ENCODE results near the gene AKAP6.

The AKAP6 gene

DNA sequence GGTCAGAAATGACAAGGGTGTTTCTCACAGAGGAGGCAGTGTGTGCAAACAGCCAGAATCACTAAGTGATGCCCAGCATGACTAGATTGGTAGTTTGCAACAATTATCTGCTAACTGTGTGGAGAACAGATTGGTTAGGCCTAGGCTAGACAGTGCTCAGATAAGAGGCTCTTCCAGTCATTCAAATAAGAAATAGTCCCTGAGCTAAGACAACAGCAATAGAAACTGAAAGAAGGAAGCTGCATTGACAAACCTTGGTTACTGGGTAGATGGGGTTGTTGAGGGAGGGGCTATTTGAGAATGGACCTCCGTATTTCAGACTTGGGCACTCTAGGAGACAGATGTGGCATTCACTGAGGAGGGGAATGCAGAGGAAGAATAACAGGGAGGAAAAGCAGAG, 354.6 kb downstream of the AKAP6 start:
- no peak for DNase-seq

DNA sequence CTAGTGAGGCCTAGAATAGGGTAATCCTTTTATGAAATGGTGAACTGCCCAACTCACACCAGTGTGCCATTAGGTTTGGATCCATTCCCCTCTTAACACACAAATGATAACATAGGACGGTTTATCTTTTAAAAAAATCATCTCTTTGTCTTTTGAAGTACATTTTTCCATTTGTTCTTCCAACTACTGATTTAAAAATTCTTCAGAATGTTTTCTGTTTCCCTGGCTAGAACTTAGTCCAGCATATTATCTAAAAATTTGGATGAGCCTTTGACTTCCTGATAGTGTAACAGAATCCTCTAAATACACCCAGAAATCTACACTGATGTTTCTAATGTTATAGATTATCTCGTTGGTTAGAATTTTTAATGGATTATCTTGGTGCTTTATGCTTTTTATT, 359.8 kb downstream of the AKAP6 start:
- DNase-seq = no peak

DNA sequence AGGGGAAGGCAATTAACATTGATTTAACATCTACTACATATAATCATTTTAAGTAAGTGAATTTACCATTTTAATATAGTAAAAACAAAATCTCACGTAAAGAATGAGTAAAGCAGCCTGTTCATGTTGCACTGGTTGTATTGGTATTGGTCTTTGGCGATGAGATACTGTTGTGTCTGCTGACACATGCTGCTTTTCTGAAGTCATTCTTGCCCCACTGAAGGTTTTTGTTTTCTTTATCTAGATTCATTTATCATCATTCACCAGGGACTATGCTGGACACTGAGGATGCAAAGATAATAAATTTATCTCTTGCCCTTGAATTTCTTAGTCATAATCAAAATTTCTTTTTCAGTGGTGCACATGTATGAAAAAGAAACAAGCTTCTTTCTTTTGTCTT, 363.3 kb downstream of the AKAP6 start:
- DNase-seq = peak; percentile 18

DNA sequence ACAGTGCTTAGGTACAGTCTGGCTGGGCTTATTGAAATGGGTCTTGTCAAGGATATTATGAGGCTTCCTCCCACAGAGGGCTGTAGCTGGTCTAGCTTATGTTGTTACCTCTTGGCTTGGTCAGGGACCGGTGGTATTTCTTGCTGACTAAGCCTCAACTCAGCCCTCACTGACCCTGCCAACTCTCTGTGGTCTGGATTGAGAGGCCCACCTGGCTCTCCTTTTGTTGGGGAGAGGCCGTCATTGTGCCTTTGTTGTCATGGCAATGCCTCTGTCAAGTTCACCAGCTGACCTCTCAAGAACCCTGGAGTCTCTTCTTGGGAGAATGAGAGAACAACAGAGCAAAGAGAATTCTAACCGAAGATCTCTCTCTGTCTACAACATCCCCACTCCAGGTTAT, 364.0 kb downstream of the AKAP6 start:
- DNase-seq = peak; percentile 57

DNA sequence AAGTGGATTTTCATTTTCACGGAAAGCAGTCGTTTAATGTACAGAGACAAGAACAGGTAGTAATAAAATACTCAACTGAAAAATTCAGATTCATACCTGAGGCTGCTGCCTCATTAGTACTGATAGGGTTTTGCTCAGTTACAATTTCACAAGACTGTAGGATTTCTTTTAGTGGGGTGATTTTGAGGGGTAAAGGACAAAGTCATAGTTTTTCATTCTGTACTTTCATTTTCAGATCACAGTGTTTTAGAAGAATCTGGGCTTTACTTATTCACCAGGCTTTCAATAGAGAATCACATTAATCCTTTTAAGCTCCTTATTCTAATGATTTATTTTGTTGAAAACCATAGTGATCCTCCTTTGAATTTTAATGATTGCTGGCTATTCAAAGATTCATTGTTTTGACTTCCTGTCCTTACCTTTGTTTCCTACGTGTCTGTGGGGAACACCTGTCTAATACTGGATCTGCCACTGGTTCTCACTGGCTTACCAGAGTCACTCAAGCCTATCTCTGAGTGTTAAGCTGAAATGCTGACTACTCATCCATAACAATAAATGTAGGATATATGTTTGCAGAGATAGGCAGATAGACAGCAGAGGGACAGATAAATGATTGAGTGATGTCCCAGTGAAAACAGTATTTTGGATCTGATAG, 365.8 kb downstream of the AKAP6 start:
- DNase-seq = no peak

DNA sequence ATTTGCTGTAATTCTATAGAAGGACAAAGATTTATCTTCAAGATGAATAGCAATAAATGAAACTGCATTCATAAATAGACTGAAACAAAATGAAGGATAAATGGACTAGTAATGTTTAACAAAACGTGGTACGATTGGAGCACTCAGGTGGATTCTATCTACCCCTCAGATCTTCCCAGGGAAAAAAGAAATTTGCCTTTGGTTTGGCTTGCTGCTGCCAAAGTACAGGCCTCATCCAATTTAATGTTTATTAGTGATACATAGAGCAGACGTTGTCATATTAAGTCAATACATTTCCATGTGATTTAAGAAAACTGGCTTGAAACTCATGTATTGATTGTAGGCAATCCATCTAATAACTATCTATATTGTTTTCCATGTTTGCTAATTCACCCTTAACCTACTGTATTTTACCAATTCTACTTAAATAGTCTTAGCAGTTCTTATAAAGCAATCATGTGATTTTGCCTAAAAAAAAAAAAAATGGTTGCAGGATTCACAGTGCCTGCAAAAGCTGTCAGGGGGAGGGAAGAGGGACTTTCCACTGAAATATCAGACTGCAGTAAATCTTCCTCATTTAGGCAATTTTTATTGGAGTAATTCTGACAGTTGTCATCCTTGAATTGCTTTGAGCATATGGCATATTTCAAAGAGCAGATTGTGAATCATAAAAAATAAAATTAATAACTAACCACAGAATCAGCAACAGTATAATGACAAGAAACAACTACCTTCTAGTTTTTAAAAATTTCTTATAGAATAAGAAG, 367.4 kb downstream of the AKAP6 start:
- DNase-seq = no peak

DNA sequence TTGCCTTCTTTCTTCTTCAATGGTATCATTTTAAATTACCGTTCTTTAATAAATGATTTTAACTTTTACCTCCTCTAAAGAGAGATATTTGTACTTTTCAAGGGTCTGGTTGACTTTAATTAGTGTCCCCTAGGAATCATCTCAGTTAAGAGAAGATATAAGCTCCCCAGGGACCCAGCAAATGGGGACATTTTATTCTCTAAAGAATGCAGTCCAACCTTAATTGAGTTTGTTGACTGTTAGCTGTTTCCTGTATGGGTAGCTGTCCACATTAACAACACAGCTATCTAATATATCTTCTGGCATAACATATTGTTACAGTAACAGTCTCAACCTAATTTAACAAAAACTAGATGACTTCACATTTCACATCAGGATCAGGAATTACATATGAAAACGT, 368.0 kb downstream of the AKAP6 start:
- no peak for DNase-seq

DNA sequence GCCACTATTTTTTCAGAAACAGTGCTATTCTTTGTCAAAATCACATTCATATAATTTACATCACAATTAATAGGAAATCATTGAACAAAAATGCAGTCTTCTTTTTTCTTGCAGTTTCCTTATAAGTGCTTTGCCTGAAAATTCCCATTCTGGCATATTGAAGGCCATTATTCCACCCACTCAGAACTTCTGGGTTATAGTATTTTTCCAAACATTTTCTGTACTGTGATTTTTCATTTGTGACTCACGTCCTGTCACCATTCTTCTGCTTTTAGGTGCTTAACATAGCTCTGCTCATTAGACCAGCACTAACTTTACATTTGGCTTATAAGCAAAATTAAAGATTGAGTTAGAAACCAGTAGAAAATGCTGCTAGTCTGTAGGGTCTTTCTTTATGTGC, 368.6 kb downstream of the AKAP6 start:
- peak; percentile 83 for DNase-seq

DNA sequence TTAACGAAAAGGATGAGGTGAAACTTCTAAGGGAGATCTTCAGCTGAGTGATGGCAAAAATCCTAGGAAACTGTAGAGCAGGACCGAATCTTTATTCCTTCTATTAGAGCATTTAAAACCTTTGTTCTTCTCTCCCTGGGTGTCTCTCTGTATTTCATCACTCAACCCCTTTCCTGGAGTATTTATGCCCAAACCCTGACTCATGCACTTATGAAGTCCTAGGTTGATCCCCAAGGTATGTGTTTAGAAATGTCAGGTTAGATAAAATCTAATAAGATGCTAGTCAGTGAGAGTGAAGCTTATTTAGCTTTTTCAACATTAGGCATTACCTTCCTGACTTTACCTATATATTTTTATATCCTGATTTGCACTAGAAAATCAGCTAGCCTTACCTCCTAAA, 369.7 kb downstream of the AKAP6 start:
- DNase-seq = peak; percentile 59

DNA sequence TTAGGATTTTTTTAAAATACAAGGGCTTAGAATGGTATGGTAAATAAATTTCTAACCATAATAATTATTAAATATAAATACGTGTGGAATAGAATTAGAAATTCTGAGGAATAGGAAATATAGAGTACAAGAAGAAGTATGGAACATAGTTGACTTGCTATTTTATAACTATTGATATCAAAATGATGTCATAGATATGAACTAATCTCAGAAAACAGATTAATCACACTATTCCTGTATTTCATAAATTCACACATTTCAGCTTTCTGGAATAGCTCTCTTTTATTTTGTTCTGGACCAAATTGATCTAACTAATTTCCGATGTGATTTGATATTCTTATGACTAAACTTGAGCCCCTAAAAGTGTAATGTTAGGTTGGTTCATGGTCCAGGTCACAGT, 372.4 kb downstream of the AKAP6 start:
- no peak for DNase-seq

DNA sequence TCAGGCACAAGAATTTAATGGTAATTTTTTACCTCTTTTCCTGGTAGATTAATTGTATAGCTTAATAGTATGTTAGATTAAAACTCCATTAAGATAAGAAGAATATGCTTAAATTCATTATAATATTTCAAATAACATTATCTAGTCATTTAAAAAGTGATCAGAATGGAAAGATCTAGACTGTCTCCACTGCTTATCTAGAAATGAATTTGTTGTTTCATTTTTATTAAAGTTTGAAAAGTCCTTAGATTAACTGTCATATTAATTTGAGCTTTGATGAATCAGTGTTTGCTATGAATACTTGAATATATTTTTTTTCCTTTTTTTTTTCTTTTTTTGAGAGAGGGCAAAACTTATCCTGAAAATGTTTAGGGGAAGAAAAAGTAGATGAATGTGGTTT, 373.0 kb downstream of the AKAP6 start:
- DNase-seq = no peak

DNA sequence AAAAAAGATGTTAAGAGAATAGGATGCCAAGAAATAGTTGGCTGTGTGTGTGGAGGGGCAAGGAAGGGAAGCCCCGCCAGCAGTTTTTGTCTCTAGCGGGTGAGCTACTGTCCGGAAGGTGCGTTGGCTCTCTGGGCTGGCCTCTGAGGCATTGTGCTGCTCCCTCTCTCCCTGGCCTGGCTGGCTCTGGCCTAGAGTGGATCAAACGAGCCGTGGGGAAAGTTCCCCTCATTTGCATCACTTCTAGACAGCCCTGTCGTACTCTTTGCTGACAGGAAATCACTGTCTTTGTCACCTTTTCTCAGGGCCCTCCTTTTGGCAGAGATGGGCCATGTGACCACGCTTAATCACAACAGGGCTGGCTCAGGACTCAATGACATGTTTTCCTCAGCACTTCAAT, 373.5 kb downstream of the AKAP6 start:
- DNase-seq = peak; percentile 48

DNA sequence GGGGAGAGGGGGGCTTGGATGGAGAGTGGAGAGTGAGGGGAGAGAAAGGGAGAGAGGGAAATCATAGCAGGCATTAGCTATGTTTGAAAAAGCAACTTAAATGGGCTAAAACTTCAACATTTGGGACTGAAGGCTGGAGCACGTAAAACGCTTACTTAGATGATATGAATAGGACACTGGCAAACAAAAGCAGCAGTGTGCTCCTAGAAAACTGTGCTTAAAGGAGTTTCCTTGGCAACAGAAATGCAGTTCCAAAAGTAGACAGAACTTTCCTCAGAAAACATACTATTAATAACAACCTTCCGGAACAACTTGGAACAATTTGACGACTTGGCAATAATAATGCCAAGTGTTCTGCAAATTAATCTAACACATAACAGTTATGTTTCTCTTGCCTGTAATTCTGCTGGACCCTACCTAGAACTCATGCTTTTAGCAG, 374.1 kb downstream of the AKAP6 start:
- no peak for DNase-seq

DNA sequence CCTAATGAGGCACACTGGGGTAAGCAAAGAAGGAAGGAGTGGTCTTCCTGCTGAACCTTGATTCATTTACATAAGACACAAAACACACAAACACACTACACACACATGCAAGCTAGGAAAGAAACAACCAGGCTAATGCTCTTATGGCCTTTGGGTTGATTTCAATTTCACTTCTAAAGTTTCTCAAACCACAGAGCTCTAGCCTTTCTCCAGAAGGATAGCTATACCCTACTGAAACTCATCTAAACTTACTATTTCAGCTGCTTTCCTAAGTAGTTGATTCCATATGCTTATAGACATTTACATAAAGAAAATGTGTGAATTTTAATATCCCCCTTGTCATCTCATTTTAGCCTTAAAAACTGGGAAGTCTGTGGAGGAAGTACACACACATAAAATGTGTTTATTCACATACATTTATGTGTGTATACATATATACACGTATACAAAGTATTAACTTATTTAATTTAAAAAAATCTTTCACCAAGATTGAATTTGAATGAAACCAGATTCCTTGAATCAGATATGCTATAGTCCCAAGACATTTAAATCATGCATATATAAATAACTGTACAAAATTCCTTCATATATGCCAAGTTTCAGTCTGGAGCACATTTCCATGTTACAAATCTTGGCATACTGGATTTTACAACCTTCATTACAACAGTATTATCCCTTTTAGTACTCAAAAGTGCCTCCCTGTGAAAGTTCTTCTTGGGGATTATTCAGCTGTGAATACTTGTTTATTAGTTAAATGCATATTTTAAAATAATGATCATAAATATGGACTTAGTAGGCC, 377.8 kb downstream of the AKAP6 start:
- DNase-seq = no peak

DNA sequence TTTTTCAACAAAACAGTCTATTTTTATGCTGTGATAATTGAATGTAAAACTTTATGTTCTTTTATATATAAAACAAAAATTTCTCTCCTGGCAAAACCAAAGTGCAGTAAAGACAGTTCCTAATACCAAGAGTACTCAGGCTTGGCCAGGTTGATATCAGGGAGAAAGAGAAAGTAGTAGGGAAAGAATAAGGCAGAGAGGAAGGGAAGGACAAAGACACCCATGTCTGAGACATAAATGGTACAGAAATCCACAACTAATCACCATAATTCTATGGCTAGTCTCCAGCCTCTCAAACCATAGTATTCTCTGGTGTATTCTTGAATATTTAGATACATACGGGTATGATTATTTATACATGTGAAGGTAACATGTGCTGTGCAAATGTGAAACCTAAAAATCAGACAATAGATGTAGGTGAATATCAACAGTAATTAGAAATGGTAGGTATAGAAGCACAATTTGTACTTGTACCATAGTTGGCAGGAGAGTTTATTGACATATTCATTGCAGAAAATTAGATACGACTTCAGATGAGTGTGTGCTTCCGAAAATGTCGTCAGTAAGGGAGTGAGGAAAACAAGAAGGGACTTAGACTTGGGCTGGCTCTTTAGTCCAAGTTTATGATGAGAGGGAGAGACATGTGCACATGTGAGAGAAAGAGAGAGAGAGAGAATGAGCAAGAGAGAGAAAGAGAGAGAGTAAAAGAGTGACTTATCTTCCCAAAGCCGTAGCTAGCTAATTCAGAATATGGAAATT, 378.8 kb downstream of the AKAP6 start:
- DNase-seq = no peak

DNA sequence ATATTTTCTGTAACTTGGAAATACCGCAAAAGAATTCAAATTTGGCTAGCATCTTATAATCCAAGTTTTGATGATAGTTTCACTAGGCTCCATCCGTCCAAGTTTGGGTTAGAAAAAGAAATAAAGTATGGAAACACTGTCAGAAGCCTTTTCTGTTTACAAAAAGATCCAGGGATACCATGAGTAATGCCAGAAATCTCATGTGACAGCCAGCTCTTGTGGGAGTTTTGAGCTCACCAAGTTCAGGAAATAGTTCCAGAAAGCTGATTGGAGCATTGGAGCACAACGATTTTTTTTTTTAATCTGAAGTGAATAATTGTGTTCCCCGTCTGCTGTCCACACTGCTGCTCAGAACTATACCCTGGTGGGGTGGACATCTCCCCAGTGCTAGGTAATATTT, 379.9 kb downstream of the AKAP6 start:
- peak; percentile 89 for DNase-seq

DNA sequence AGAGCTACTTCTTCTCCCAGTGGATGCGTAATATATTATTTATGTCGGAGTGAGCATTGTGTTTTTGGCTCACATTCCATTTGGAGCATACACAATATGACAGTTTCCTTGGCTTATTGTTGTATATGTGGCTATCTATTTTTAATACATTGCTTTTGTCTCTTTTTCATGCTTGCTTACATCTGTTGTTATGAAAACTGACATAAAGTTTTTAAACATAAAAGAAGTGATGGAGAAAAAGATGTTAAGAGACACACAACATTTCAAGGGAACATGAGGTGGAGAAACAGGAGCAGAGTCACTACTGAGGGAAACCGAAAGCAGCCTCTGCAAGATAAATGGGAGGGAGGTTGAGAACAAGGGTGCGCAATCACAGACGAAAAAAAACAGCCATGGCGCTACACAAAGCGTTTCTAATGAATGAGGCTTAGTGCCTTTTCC, 381.2 kb downstream of the AKAP6 start:
- no peak for DNase-seq

DNA sequence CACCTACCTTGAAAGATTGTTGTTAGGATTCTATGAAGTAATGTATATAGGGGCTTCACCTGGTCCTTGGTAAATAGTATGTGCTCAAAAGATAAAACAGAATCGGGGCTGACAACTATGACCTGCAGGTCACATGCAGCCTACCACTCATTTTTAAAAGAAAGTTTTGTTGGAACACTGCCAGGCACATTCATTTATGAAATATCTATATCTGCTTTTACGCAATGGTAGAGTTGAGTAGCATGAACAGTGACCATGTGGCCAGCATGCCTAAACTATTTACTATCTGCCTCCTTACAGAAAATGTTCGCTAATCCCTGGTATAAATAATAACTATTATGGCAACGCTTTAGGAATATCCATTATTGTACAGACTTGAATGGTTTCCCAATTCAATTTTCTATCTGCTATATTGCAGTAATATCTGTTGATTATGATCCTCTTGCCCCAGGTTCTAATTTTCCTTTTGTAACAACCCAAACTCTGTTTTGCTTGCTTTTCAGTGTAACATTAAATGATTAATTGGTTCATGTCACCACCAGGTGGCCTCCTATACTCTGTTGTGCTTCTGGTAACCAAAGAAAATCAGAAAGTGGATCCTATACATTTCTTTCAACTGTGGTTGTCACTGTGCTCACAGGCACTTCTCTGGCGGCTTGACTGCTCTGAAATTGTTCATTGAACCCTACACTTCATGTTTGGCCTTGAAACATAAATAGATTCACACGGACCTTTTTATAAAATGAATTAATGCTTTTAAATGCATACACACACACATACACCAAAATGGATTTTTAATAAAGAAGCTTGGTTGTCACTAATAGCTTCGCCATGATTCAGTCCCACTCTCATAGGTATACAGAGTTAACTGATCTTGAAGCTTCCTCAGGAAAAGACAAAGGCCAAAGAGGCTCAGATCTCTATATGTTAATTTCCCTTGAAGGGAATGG, 381.9 kb downstream of the AKAP6 start:
- peak; percentile 62 for DNase-seq

DNA sequence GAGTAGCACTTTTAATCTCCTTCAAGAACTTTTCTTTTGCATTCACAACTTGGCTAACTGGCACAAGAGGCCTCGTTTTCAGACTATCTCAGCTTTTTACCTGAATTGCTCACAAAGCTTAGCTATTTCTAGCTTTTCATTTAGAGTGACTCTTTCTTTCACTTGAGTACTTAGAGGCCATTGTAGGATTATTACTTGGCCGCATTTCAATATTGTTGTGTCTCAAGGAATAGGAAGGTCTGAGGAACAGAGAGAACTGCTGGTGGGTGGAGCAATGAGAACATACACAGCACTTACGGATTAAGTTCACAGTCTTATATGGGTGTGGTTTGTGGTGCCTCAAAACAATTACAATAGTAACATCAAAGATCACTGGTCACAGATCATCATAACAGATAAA, 384.8 kb downstream of the AKAP6 start:
- DNase-seq = no peak

DNA sequence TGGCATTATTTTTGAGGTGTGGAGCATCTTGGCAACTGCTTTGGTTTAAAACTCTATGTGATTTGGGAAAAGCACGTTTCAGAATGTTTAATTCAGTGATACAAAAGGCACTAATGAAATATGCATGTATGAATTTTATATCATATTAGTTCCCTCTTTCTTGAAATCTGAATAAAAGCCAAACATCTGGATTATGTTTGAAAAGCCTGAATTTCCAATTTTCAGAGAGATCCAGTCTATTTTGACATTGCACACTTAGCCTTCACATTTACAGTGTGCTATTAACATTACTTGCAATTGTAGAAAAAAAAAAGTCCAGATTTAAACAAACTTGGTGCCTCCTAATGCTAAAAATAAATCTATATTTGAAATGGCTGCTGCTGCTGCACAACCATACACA, 390.5 kb downstream of the AKAP6 start:
- DNase-seq = no peak

DNA sequence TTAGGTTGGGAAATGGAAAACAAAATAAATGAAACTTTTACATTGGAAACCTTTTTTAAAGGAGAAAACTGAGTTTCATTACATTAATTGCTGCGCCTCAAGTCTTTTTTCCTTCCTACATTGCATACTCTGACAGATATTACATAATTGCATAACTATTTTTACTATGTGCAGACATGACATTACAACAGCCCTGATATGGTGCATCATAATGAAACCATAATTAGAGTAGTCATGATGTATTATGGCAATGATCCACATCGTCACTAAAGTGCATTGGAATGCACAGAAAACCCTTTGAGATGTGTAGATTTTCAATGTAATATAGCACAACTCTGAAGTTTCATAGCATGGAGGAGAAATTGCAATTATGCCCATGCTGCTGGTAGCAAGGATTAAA, 391.8 kb downstream of the AKAP6 start:
- DNase-seq = peak; percentile 88

DNA sequence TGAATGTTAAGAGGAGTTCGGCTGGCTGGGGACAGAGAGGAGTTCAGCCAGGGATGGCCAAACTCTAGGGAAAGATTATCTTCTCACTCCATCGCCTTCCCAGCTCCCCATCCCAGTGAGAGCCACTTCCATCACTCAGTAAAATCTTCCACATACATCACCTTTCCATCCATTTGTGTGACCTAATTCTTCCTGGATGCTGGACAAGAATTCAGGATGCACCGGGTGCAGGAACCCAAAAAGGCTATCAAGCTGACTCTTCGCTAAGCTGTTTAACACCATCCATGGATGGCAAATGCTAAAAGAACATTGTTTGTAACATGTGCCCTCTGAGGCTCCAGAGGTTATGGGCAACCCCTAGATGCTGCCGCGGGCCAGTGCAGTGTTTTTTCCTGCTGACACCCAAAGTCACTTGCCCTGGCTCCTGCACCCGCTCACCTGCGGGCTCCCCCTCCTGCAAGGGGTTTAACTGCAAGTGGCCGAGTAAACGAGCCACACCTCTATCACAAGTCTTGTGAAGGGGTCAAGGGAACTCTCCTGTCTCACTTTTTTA, 393.6 kb downstream of the AKAP6 start:
- DNase-seq = no peak
